Measurements from ENCODE around the gene FNTB. TPM values are rescaled to one million over a fixed set of nuclear protein-coding genes. Genes with fewer than 3 reads are reported as not detected.

FNTB gene
- total and polyA plus RNA-seq, 9 of the 15 experiments (the other 6 are each of a cell fraction or from before 2014, with no cell fraction given) = 6.9 to 23.2 (median 12.2) TPM

GRCh38 chr14:64979336-64980074 is 7.2 kb upstream of the FNTB start:
- POLR2A ChIA-PET = interaction anchor here (0.9 kb wide), 1 partner anchor 14 kb away, joined by 3 read pairs; no protein-coding TSS in a partner anchor
- ATAC-seq (no peak; the same call in 2 of the 3 replicates), DNase-seq (ENCODE audit: extremely low read depth in 1 of 4, low spot score in 3 of 4) (no peak), FAIRE-seq (no peak)
- Histone ChIP-seq H3K27ac (ENCODE audit: extremely low read depth, low read depth, low read length) (no peak overlapping the region), H3K4me1 (replicated peaks in 1 of 2; ENCODE audit: control insufficient read depth in 2 of 2, insufficient read depth in 2 of 2, low read length in 2 of 2) (no peaks in the 10 kb centered on the region; a peak in 1 of 5 replicates), H2AFZ (ENCODE audit: low read depth, low read length) (no peak overlapping the region), H3K4me2 (ENCODE audit: insufficient read depth, low read length) (no peak overlapping the region), H4K20me1 (replicated peaks; ENCODE audit: control insufficient read depth, insufficient read depth, low read length) (no peaks in the 10 kb centered on the region), H3K79me2 (ENCODE audit: control insufficient read depth, insufficient read depth, low read length) (no peaks in the 10 kb centered on the region), H3K27me3 (ENCODE audit: control insufficient read depth in 2 of 2, insufficient read depth in 2 of 2, low read length in 2 of 2) (peaks cover 0 to 19% of the 10 kb centered on the region in 2 experiments; a peak in 2 of 5 replicates), H3K9me3 (replicated peaks; ENCODE audit: control insufficient read depth, insufficient read depth, low read depth, low read length) (no peaks in the 10 kb centered on the region), H3K9me1 (ENCODE audit: control insufficient read depth, insufficient read depth, low read length) (no peaks in the 10 kb centered on the region), H3K9ac (ENCODE audit: insufficient read depth in 1 of 2, low read depth in 2 of 2, low read length in 2 of 2) (no peak overlapping the region), H3K4me3 (no peak overlapping the region), H3K36me3 (ENCODE audit: control insufficient read depth, insufficient read depth, low read length) (no peaks in the 10 kb centered on the region)
- intact Hi-C loops (cut with micrococcal nuclease) (loop anchor here (5.0 to 10.0 kb wide), 2 partner anchors 77 to 305 kb away; no protein-coding TSS in a partner anchor), in situ Hi-C loops (cut with MboI) (no loop called here)
- CTCF ChIA-PET (ENCODE audit: low intra/inter-chr PET ratio) = no interaction called here
- 22% methylated on average over 4 of the region's 5 CpGs for WGBS (ENCODE audit: insufficient coverage, low coverage, missing lambda C conversion rate)
- BruUV-seq (replicated peaks) = no TSS peak
- no peak for TF ChIP-seq HBP1 (CRISPR knock-in tag; IDR thresholded peaks at IDR 0.05)
- no peak for TF ChIP-seq FOXP1 (CRISPR knock-in tag; IDR thresholded peaks at IDR 0.05)
- no peak for TF ChIP-seq ZBTB1 (CRISPR knock-in tag; IDR thresholded peaks at IDR 0.05; ENCODE audit: borderline replicate concordance, low read depth)
- TF ChIP-seq ETV5 (CRISPR knock-in tag; IDR thresholded peaks at IDR 0.05; ENCODE audit: low read depth) = no peak
- TF ChIP-seq NCOR1 (IDR thresholded peaks at IDR 0.05) = no peak
- no peak for TF ChIP-seq MEF2A (IDR thresholded peaks at IDR 0.05; ENCODE audit: control insufficient read depth, low read depth, low read length)
- no peak for TF ChIP-seq ZC3H4 (CRISPR knock-in tag; IDR thresholded peaks at IDR 0.05; ENCODE audit: borderline replicate concordance)
- TF ChIP-seq HMG20A (CRISPR knock-in tag; conservative IDR thresholded peaks at IDR 0.05) = no peak
- no peak for TF ChIP-seq CHD4 (IDR thresholded peaks at IDR 0.05; ENCODE audit: insufficient read depth, insufficient replicate concordance, low read depth, low read length, poor library complexity, severe bottlenecking)

Measured in K562 (cell line).